ENCODE results near the gene HSF4.

DNA sequence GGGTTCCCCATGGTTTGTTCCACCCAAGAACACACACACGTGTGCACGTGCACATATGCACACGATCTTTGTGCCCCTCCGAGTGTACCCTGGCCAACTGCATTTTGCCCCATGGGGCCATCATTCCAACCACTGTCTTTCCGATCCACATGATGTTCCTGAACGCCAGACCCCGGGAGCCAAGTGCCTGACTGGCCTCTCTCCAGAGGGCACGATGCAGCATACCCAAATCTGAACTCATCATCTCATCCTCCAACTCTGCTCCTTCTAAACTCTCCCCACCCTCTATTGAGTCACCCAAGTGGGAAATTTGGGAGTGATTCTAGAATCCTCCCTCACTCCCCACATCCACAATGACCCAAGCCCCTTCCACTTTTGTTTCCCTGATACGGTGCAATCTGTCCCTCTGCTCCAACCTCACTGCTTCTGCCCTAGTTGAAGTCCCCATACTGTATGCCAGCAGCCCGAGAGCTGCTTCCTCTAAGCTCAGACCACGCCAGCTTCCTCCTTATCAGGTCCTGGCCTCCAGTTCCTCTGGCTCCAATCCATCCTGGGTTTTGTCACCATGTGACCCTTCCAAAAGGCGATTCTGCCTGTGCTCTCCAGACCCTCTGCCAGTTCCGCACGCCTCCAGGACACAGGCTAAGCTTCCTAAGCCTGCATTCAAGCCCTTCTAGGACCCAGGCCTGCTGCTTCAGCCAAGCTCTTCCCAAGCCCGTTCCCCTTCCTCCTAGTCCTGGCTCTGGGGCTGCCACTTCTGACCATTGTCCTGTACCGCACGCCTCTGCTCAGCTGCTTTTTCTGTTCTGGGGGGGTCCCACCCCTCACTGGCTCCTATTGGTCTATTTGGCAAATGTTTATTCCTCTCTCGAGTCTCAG, 52.3 kb downstream of the HSF4 start:
- no peak for TF ChIP-seq POLR2AphosphoS5 (IDR thresholded peaks at IDR 0.05; ENCODE audit: low read depth, low read length)
- no peak for TF ChIP-seq TAF1 (IDR thresholded peaks at IDR 0.05; ENCODE audit: low read depth, low read length)
- no peak for TF ChIP-seq POLR2A (IDR thresholded peaks at IDR 0.05; ENCODE audit: low read depth, low read length)
- TF ChIP-seq SPI1 (IDR thresholded peaks at IDR 0.05; ENCODE audit: low read depth, low read length), result no peak
